HG02884 (cell line): ENCODE measurements around the gene C19orf53.
"Not testable (repeated sequence)": the region's sequence is repeated elsewhere in the genome, so short reads cannot be mapped to it uniquely, and the experiment has no call there.

ENCODE experiments used
- ATAC-seq: cut with Tn5 transposase; IDR thresholded peaks from one replicate; pipeline ENCODE4 v1.9.1; 2021; ENCODE audit warnings: mild to moderate bottlenecking, moderate library complexity; ENCODE audit not compliant: unreplicated experiment

Gene C19orf53

GRCh38 chr19:13774217-13775191 lies at the start of gene C19orf53:
Gene C19orf53 (plus strand): TSS chr19:13774456. CDS start chr19:13774478, 22 bp downstream.
- ATAC-seq, result peak; percentile 84

- ATAC-seq, result no peak
Measured at GRCh38 chr19:13726323-13726722, 47.9 kb upstream of the C19orf53 start.

- ATAC-seq, result no peak
Measured at GRCh38 chr19:13727798-13728197, 46.5 kb upstream of the C19orf53 start.

- no peak for ATAC-seq
Measured at GRCh38 chr19:13729859-13730258, 44.4 kb upstream of the C19orf53 start.

GRCh38 chr19:13731147-13731964 lies 42.9 kb upstream of the C19orf53 start:
- ATAC-seq, result peak; percentile 96

GRCh38 chr19:13732337-13732736 lies 41.9 kb upstream of the C19orf53 start:
- ATAC-seq, result no peak

- no peak for ATAC-seq
Measured at GRCh38 chr19:13734751-13735150, 39.5 kb upstream of the C19orf53 start.

- ATAC-seq, result no peak
Measured at GRCh38 chr19:13738073-13738472, 36.2 kb upstream of the C19orf53 start.

GRCh38 chr19:13741893-13742292 lies 32.4 kb upstream of the C19orf53 start:
- ATAC-seq, result no peak

GRCh38 chr19:13742756-13743155 lies 31.5 kb upstream of the C19orf53 start:
- ATAC-seq, result no peak

GRCh38 chr19:13744174-13744573 lies 30.1 kb upstream of the C19orf53 start:
- no peak for ATAC-seq

GRCh38 chr19:13747098-13747453 lies 27.2 kb upstream of the C19orf53 start:
- no peak for ATAC-seq

- no peak for ATAC-seq
Measured at GRCh38 chr19:13748169-13748828, 26.0 kb upstream of the C19orf53 start.

- no peak for ATAC-seq
Measured at GRCh38 chr19:13751436-13751835, 22.8 kb upstream of the C19orf53 start.

- ATAC-seq, result not testable (repeated sequence)
Measured at GRCh38 chr19:13753622-13754021, 20.6 kb upstream of the C19orf53 start.

- ATAC-seq, result no peak
Measured at GRCh38 chr19:13756210-13756609, 18.0 kb upstream of the C19orf53 start.

- no peak for ATAC-seq
Measured at GRCh38 chr19:13757805-13758772, 16.2 kb upstream of the C19orf53 start.

- no peak for ATAC-seq
Measured at GRCh38 chr19:13758795-13759194, 15.5 kb upstream of the C19orf53 start.

- no peak for ATAC-seq
Measured at GRCh38 chr19:13761423-13761822, 12.8 kb upstream of the C19orf53 start.

- no peak for ATAC-seq
Measured at GRCh38 chr19:13762635-13763235, 11.5 kb upstream of the C19orf53 start.
